ENCODE data around the gene CABLES1.

GRCh38 chr18:23144640-23145039 lies 9.4 kb downstream of the CABLES1 start:
- TF ChIP-seq POLR2A (IDR thresholded peaks at IDR 0.05) (no peak), CTCF (IDR thresholded peaks at IDR 0.05) (no peak)
